ENCODE data around the gene COL1A1.

The COL1A1 gene

DNA sequence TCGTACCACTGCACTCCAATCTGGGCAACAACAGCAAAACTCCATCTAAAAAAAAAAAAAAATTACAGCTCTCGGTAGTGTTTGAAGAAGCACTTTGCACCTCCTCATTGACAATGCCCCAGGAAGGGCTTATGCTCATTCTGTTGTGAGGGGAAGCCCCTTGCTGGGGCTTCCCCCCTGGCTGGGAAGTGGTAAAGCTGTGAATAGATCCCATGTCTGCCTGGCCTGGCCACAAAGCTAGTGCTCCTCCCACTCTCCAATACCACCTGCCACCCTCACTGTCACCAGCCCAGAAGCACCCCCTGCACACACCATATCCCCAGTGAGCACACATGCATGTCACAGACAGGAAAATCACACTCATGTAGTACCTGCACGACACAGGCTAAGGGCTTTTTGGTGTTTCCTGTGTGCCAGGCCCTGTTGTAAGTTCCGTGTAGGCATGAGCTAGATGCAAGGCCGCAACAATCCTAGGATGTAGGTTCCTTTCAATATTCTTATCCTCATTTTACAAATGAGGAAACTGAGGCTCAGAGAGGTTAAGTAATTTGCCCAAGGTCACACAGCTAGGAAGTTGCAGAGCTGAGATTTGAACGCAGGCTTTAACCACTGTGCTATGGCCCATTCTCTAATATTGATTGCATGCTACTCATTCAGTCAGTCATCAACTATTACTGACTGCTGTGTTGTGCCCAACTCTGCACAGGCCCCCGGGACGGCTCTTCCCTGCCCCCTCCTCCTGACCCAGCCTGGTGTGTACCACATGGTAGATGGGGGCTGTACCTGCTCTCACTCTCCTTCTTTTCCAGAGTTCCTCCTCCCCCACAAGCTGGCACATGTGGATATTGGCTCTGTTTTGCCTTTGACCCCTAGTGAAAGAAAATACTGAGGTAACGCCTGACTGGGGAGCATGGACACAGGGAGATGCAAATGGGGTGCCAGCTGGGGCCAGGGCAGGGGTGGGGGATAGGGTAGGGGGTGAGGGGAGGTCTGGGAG is 11.9 kb upstream of the COL1A1 start:
- peak; percentile 40 for DNase-seq (ENCODE audit: low spot score)

DNA sequence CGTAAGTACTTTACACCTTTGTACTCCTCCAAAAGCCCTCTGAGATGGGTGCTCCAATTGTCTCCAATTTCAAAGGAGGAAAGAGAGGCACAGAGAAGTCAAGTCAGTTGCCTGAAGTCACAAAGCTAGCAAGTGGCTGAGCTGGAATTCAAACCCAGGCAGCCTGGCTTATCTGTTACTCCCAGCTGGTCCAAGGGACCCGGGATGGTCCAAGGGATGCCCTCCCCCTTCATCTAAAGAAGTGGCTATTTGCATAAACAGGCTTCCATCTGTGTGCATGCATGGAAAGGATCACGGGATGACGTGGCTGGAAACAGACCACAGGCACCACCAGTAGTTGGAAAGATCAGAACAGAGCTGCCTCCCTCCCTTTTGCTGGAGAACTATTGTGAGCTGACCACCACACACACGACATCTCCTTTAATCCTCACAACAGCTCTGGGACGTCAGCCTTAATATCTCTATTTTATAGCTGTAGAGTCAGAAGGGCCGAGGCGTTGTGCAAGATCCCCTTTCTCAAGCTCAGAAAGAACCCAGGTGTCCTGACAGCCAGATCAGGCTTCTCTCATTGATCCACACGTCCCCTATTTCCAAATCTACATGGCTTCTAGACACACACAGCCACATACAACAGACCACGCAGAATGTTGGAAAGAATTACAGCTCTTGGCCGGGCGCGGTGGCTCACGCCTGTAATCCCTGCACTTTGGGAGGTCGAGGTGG is 10.9 kb upstream of the COL1A1 start:
- DNase-seq (ENCODE audit: low spot score), result no peak

DNA sequence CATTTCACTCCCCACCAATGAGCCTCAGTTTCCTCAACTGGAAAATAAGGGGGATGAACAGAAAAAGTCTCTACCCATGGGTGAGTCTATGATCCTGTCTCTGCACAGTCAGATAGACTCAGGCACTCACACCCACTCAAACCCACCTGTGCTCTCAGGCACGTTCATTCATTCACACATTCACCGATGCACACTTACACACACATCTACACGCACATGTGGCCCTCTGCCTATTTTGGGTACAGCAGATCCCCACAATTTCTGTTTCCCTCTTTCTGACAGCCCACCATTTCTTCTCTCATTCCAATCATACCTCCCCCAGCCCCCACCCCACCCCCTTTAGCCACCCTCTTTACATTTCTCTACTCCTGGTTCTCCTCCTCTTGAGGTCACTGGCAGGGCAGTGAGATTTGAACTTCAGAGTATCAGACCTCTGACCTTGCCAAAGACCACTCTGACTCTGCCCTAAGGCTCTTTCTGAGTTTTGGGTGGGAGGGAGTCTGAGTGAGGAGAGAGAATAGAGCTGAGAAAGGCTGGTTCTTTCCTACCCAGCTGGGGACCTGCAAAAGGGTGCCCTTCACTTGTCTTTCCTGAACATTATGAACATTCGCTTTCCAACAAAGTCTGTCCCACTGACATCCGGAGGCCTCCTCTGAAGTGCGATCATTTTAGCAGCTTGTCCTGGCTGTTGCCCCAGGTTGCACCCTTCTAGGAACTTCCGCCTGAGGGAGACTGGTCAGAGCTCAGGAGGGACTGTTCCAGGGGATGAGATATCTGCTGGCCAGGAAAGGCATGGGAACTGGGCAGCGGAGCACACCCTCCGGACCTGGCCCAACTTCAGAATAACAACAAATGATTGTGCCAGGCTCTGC is 10.1 kb upstream of the COL1A1 start:
- no peak for DNase-seq (ENCODE audit: low spot score)

DNA sequence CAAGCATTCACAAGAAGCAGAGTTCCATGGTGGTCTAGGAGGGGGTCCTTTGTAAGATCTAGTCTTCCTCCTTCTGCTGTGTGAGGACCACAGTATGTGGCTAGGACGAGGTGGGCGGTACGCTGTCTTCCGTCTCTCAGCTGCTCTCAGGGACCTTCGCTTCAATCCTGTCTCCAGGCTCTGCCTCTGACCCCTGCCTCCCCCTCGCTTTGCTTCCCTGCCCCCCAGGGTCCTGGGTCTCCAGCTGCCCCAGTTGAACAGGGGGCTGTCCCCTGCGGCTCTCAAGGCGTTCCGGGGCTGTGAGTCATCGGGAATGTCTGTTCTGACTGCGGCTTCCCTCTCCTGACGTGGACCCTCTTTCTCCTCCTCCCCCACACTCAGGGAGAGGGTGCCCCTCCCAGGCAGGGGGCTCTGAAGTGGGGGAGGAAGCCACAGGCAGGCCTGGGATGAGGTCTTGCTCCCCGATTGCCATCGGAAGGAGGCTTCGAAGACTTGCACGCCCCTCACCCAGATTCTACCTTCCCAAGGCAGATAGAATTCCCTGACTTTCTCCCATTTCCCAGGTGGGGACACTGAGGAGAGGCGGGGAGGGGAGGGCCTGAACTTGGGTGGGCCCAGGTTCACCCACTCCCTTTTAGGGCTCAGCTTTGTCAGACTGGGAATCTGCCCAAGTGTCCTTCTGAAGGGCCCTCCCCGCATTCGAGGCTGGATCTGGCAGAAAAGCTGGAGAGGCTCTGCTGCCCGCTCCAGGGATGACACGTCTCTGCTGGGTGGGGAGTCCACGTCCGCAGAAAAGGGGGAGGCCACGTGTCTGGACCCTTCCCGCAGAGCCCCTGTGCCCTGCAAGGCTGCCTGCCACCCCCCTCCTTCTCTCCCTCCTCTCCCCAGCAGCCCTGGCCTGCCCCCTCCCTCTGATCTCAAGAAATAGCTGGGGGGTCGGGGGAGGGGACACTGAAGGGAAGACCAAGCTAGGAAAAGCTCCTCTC is 9.1 kb upstream of the COL1A1 start:
- DNase-seq (ENCODE audit: low spot score), result no peak

DNA sequence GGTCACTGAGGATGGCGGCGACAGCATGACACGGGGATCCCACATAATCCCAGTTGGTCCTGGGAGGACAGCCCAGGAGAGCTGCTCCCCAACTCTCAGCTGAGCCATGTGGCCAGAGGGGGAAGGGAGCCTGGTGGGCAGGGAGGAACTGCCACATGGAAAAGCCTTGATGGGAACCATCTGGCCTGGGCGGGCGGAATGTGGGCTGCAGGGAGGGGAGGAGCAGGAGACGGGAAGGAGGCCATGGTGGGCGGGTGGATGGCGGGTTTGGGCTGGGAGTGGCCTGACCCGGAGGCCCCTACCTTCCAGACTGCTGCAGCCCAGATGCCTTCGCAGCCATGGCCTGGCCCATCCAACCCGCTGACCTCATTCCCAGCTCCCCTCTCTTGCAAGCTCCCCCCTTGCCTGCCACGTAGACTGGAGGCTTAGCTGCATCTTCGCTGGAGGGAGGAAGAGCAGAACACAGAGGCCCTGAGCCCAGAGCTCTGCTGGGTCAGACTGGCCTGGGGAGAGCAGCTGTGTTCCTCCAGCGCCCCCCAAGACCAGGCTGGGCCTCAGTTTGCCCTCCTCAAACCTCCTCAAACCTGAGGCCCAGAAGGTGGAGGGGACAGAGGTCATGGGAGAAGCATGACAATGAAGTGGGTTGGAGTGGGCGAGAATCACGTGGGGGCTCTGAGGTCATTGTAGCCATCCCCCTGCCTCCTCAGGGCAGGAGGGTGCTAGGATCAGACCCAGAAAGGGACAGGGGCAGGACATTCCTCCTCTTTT is 8.2 kb upstream of the COL1A1 start:
- no peak for DNase-seq (ENCODE audit: low spot score)

DNA sequence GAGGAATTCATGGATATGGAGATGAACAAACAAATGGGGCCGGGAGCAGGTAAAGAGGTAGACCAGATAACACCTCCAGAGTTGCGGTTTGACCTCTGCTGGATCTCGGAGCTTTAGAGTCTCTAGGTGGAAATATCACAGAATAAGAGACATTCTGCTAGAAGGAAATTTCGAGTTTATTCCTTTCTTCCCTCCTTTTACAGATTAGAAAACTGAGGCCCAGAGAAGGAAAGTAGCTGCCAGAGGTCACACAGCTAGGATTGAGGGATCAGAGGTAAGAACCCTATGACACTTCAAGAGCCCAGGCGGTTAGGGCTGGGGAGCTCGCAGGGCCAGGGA is 7.7 kb upstream of the COL1A1 start:
- DNase-seq (ENCODE audit: low spot score), result no peak

DNA sequence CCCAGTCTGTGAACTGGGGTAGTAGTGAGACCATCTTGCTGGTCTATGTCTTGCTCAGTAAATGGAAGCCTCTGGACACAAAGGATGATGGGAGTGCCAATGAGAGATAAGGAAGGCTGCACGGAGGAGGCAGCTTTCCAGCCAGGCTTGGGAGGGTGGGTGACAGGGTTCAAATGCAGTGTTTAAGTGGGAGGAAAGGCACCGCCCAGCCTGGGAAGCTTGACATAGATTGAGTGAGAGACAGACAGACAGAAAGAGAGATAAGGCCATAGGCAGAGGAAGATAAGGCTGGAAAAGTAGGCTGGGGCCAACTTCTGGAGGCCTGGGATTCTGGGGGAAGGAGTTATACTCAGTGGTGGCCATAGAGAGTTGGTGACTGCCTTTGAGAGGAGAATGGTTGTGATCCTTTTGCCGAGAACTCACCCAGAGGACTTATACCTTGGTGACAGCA is 7.2 kb upstream of the COL1A1 start:
- no peak for DNase-seq (ENCODE audit: low spot score)

DNA sequence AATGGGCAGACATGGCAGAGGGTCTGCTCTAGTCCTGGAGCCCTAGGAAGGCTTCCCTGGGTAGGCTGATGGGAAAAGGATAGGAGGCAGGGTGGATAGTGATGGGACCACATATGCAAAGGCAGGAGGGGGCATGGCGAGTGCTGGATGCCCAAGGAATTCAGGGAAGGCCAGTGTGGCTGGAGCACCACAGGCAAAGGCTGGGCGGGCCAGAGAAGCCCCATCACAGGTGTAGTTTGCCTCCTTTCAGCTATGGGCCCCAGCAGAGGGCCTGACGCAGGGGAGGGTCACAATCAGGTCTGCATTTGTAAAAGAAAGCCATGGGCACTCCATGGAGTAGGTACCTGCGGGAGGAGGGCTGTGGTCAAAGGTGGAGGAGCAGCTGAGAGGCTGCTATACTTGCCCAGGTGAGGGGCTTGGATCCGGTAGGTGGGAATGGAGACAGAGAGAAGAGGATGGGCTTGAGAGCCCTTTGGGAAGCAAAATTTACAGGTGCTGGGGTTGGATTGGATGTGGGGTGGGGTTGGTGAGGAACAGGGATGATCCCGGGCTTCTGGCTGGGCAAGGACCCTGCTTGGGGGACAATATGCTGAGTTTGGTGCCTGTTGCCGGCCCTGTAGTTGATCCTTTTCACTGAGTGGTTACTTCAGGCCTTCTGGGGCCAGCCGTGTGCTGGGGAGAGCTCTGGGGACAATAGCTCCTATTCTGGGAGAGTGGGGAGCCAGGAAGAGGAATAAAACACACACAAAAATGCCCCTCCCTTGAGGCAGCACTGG is 6.5 kb upstream of the COL1A1 start:
- no peak for DNase-seq (ENCODE audit: low spot score)

DNA sequence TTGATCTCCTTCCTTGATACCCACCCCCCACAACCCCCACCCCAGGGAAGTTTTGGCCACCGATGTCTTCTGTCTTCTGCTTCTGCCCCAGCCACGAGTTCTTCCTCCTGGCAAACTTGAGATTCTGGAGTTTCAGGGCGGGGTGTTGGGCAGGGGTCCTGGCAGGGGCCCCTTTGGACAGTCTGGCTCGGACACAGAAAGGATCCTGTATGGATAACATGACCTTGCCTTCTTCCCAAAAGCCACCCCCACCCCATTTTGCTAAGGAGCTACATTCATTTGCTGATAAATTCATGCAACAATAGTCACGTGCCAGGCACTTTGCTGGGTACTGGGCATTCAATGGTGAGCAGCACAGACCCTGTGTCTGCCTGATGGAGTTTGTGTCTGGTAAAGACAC is 5.9 kb upstream of the COL1A1 start:
- DNase-seq (ENCODE audit: low spot score), result no peak

DNA sequence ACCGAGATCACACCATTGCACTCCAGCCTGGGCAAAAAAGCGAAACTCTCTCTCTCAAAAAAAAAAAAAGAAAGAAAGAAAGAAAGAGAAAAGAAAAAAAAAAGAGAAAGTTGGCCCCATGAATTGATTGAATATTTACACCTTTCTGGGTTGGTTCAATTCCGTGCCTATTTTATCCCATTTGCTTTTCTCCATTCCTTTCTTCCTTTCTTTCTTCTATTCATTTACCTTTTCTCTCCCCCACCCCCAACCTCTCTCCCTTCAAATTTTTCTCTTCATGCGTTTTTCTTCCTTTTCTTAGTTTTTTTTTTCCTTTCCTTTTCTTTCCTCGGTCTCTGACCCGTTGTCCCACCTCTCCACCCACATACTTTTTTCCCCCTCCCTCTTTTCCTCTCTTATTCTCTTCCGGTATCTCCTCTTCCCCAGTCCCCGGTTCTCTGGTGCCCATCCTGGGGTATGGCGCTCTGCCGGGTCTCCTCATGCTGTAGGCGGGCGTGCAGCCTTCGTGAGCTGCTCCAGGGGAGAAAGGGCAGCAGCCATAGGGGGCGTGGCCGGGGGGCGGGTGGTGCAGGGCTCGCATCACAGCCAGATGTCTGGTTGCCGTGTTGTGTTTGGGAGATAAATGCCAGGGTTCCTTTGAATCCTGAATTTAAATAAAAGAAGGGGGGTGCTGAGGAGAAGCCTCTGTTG is 5.3 kb upstream of the COL1A1 start:
- DNase-seq (ENCODE audit: low spot score), result no peak

DNA sequence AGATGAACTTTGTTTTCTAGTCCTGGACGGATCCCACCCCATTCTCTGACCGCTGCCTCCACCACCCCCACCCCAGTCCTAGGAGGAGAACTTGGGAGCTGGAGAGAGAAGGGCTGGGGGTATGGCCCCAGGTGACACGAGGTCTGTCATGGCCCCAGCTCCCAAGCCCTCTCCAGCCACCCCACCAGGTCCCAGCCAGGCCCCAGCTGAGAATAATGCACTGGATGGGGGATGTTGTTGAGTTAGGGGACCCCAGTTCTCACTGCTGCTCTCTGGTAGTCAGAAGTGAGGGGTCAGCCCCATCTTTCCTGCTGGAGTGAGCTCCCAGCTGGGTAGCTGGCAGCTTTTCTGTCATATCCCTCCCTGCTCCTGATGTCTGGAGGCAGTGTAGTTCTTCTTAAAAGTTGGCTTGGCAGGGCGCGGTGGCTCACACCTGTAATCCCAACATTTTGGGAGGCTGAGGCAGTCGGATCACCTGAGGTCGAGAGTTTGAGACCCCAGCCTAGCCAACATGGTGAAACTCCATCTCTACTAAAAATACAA is 4.6 kb upstream of the COL1A1 start:
- DNase-seq (ENCODE audit: low spot score), result no peak

DNA sequence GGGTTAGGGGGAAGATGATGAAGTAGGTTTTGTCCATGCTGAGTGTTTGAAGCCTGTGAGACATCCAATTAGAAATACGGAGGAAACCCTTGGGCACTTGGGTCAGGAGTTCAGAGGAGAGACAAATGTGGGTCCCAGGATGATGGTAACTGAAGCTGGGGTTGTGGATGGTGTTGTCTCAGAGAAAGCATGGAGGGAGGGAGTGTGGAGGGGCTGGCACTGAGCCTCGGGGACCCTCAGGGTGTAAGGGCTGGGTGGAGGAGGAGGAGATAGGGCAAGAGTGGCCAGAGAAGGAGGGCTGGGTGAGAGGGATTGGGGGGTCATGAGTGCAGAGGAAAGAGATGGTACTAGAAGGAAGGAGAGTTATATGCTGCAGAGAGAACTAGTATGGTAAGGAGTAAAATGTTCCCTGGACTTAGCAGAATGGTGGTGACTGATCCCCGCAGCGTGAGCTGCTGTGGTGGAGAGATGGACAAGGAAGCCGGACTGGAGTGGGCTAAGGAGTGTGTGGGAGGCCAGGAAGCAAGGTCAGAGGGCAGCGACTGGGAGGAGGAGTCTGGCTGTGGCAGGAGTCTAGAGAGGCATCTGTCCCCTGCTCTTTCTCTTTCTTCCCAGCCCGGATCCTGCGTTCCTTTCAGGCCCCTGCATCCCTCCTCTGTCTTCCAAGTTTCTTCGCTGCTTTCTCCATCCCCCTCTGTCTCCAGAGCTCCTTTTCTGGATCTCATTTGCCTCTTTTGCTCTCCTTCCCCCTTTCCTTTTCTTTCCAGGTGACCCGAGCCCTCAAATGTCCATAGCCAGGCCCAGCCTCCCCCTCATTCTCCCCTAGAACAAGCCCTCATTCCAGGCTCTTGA is 3.9 kb upstream of the COL1A1 start:
- no peak for DNase-seq (ENCODE audit: low spot score)

DNA sequence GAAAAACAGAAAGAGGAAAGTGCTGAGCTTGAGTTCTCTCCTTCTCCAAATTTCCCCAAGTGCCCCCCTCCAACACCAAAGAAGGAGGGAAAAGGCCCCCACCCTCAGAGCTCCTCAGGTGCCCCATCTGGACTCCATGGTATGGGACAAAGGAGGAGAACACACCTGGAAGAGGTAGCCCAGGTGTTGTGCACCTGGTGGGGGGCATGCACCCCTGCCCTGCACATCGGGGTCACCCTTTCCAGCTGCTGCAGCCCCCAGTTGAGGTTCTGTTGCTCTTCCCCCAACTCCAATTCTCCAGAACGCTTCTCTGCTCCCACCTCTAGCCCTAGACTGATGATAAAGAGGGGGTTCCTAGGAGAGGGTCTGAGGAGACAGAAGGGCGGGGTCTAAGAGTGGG is 3.0 kb upstream of the COL1A1 start:
- no peak for DNase-seq (ENCODE audit: low spot score)

DNA sequence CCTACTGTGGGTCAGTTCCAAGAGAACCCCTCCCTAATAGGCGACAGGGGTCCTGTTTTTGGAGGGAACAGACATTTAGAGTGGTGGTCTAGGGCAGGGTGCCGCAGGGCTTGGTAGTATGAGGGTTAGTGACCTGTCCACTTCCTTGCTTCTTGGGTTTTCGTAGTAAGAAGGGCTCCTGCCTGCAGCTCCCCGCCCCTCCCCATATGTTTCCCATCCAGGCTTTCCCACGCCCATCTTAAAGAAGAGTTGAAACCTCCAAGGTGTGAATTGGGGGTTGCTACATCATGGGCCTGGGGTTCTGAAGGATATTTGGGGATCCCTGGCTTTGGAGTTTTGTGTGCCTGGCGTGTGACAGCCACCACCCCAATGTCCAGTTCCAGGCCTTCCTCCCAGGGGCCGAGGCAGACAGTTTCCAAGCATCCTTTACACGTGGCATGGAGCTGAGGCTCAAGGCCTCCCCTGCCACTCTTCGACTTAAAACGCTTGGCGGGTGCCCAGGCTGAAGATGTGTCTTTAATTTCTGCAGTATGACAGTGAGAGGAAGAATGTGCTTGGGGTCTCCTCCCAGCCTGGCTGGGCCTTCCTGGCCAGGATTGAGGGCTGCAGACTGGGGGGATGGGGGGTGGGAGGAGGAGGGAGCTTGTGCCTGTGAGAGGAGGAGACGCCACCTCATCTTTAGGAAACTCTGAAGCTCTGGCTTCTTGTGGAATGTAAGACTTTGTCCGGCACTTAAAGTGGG is 2.3 kb upstream of the COL1A1 start:
- DNase-seq (ENCODE audit: low spot score), result no peak

DNA sequence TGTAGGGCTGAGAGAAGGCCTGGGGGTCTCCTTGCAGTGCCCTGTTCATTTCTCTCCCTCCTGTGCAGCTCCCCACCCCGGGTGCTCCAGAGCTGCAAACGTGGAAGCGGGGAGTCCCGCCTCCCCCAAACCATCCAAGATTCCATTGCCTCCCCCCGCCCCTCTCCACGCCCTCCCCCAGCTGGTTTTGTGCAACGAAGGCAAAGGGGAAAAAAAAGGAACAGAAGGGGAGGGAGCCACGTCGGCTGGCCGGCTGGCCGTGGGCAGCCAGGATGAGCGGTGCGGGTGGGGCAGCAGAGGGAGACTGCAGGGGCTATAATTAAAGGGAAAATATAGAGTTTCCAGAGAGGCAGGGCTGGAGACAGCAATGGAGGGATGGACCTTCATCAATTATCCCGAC is 1.7 kb upstream of the COL1A1 start:
- no peak for DNase-seq (ENCODE audit: low spot score)

DNA sequence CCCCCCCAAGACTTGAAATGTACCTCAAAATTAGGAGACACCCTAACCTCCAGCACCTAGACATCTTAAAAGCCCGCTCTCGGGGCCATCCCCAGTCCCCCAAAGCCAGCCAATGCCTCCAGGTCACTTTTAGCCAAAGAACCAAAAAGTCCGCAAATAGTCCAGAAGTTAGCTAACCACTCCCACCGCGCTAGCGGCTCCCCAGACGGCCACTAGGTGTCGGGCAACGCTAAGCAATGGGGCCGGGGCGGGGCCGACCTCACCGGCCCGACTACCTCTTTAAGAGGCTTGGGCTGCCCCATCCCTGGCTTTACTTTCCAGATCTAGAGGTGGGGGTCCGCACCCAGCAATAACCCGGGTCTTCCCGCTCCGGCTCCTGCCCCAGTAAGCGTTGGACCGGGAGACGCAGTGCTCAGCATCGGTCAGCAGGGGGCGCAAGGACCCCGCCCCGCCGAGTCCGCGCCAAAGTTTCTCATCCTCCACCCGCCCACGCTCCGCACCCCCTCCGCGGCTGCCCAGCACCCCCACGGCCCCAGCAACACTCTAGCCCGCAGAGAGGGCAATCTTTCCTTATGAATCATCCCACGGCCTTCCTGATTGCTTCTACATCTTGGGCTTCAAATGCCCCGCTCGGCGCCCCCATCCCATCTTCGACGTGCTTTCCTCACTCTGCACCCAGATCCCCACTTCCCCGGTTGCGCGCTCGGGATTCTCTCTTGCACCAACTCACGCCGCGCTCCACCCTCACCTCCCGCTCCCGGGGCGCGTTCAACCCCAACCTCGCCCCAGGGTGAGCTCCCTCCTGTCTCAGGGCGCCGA is 765 bp downstream of the COL1A1 start:
- DNase-seq (ENCODE audit: low spot score), result peak; percentile 87

Data from germinal center (tissue), 1 donor.